ENCODE data around the gene MESD. TPM values are rescaled to one million over a fixed set of nuclear protein-coding genes. Genes with fewer than 3 reads are reported as not detected.

The MESD gene
- total and polyA plus RNA-seq, 2 of the 4 experiments (the other 2 are of a cell fraction) = 10.0 to 14.0 TPM

- peaks cover 41% of the 10 kb centered on the region; the same call in 1 of the 2 replicates for H4K20me1 ChIP-seq (ENCODE audit: insufficient read depth, low read length)
- H3K9me3 ChIP-seq (ENCODE audit: control insufficient read depth, insufficient read depth, low read length) = no peaks in the 10 kb centered on the region
- in situ Hi-C loops (cut with MboI; ENCODE audit: low sequenced_read_pairs) (no loop called here), dilution Hi-C loops (cut with HindIII; ENCODE audit: low sequenced_read_pairs, unreplicated experiment) (no loop called here), intact Hi-C loops (cut with micrococcal nuclease) (no loop called here)
- H3K56ac ChIP-seq (ENCODE audit: extremely low read depth, insufficient read depth, low read length) = no peak overlapping the region
- no TSS peak for BruUV-seq (replicated peaks)
- no peak overlapping the region for H3K23ac ChIP-seq (ENCODE audit: low read depth, low read length)
- no peak overlapping the region for H3K18ac ChIP-seq (ENCODE audit: low read depth, low read length)
- no peak overlapping the region for H3K9ac ChIP-seq (ENCODE audit: low read depth, low read length)
- no peak overlapping the region for H3K4me3 ChIP-seq (ENCODE audit: insufficient read depth, low read depth, low read length)
- no peak overlapping the region for H4K8ac ChIP-seq (ENCODE audit: low read depth in 2 of 2, low read length in 2 of 2)
- H4K91ac ChIP-seq (ENCODE audit: insufficient read depth, low read depth, low read length) = no peak overlapping the region
- no peak overlapping the region for H2AFZ ChIP-seq (replicated peaks; ENCODE audit: low read length, poor library complexity)
- H4K5ac ChIP-seq (ENCODE audit: low read depth, low read length) = no peak overlapping the region
- H2BK20ac ChIP-seq (ENCODE audit: low read depth, low read length) = no peak overlapping the region
- peaks cover 24% of the 10 kb centered on the region for H3K9me1 ChIP-seq (ENCODE audit: insufficient read depth, low read length)
- 88% methylated on average over 3 of the region's 3 CpGs; no CpG with 5 or more reads in 1 of the 2 experiments for WGBS, 2 experiments (ENCODE audit: extremely low coverage in 2 of 2, insufficient read length in 1 of 2)
- H3K79me1 ChIP-seq (ENCODE audit: low read depth in 1 of 2, low read length in 2 of 2) = peaks cover 0 to 5% of the 10 kb centered on the region in 2 experiments; a peak in 1 of 4 replicates
- no peak overlapping the region for H3K4me2 ChIP-seq (ENCODE audit: low read depth, low read length)
- no peak overlapping the region for H3K4ac ChIP-seq (ENCODE audit: low read depth, low read length)
- no peak overlapping the region for H2BK5ac ChIP-seq (ENCODE audit: low read depth, low read length, poor library complexity, severe bottlenecking)
- H2BK120ac ChIP-seq (ENCODE audit: low read depth, low read length) = no peak overlapping the region
- TF ChIP-seq POLR2A (IDR thresholded peaks at IDR 0.05; ENCODE audit: low read depth, low read length) = no peak
- no peak for TF ChIP-seq RAD21 (IDR thresholded peaks at IDR 0.05; ENCODE audit: low read length)
- no peak for TF ChIP-seq CHD1 (IDR thresholded peaks at IDR 0.05; ENCODE audit: low read depth, low read length)
- TF ChIP-seq BHLHE40 (IDR thresholded peaks at IDR 0.05; ENCODE audit: low read depth, low read length) = no peak
- TF ChIP-seq MXI1 (IDR thresholded peaks at IDR 0.05; ENCODE audit: borderline replicate concordance, low read depth, low read length) = no peak
- peak; percentile 40; the same call in 1 of the 2 replicates for TF ChIP-seq CEBPB (IDR thresholded peaks at IDR 0.05; ENCODE audit: low read depth, low read length)
- H3K14ac ChIP-seq (replicated peaks; ENCODE audit: low read depth, low read length) = no peak overlapping the region
- ChIA-PET CTCF (no interaction called here), POLR2A (ENCODE audit: unreplicated experiment) (no interaction called here)
- DNase-seq (no peak), ATAC-seq (ENCODE audit: low read depth) (no peak)
- peaks cover 7% of the 10 kb centered on the region for H3K4me1 ChIP-seq (ENCODE audit: control insufficient read depth, insufficient read depth, low read length)
- no peaks in the 10 kb centered on the region for H3K27me3 ChIP-seq (ENCODE audit: control insufficient read depth, insufficient read depth, low read length)
- H2AK5ac ChIP-seq (ENCODE audit: low read depth, low read length) = no peak overlapping the region
- no peak overlapping the region for H2BK15ac ChIP-seq (ENCODE audit: low read depth, low read length)
- peaks cover 90% of the 10 kb centered on the region for H3K36me3 ChIP-seq (ENCODE audit: control insufficient read depth, insufficient read depth, low read length)
- H3K27ac ChIP-seq (ENCODE audit: insufficient read depth, low read length) = no peak overlapping the region
- H2AK9ac ChIP-seq (replicated peaks; ENCODE audit: low read depth, low read length, poor library complexity) = no peak overlapping the region
Observed at GRCh38 chr15:80926126-80926525, 63.5 kb downstream of the MESD start.

Data from IMR-90 (cell line).